Stimulated activated memory B cell treated with anti-CD40 and anti-IgM and Interleukin-4, amounts not matched to agents 10 μg/mL and 1 μg/mL and 100 μg/mL, for 72 hours (primary cell): ENCODE results near the gene FMO3.
A peak's percentile ranks its signal among the peaks of the same experiment; 100 is the strongest.

Source experiments
- ATAC-seq: fragments of 150-1000 bp; cut with Tn5 transposase; 2 replicates; pipeline ENCODE4 v1.10.0; 2021
- H3K27ac Mint-ChIP-seq: one replicate; pipeline ENCODE4 v1.8.0; 2022; ENCODE audit warnings: mild to moderate bottlenecking, mixed read lengths
- H3K27me3 Mint-ChIP-seq: one replicate; pipeline ENCODE4 v1.8.0; 2022; ENCODE audit warnings: mixed read lengths
- H3K36me3 Mint-ChIP-seq: one replicate; pipeline ENCODE4 v1.8.0; 2022; ENCODE audit warnings: mixed read lengths
- H3K4me1 Mint-ChIP-seq: one replicate; pipeline ENCODE4 v1.8.0; 2022; ENCODE audit warnings: mixed read lengths
- H3K4me3 Mint-ChIP-seq: one replicate; pipeline ENCODE4 v1.8.0; 2022; ENCODE audit warnings: mild to moderate bottlenecking, moderate library complexity, mixed read lengths
- H3K9me3 Mint-ChIP-seq: one replicate; pipeline ENCODE4 v1.8.0; 2022; ENCODE audit warnings: mixed read lengths

The FMO3 gene

GRCh38 chr1:171134204-171134923, 43.7 kb downstream of the FMO3 start:
- Mint-ChIP-seq H3K4me3 (no peak overlapping the region), H3K27ac (no peak overlapping the region), H3K27me3 (peaks cover 13% of the 10 kb centered on the region), H3K4me1 (no peaks in the 10 kb centered on the region), H3K36me3 (no peaks in the 10 kb centered on the region), H3K9me3 (no peaks in the 10 kb centered on the region)
- no peak for ATAC-seq

- Mint-ChIP-seq H3K9me3 (no peaks in the 10 kb centered on the region), H3K4me3 (no peak overlapping the region), H3K36me3 (no peaks in the 10 kb centered on the region), H3K27ac (no peak overlapping the region), H3K4me1 (no peaks in the 10 kb centered on the region), H3K27me3 (peaks cover 18% of the 10 kb centered on the region)
- ATAC-seq, result no peak
Observed at GRCh38 chr1:171137580-171137979, 46.9 kb downstream of the FMO3 start.

- no peaks in the 10 kb centered on the region for H3K4me1 Mint-ChIP-seq
- no peaks in the 10 kb centered on the region for H3K36me3 Mint-ChIP-seq
- peaks cover 20% of the 10 kb centered on the region for H3K27me3 Mint-ChIP-seq
- H3K27ac Mint-ChIP-seq, result no peak overlapping the region
- no peak for ATAC-seq
- no peak overlapping the region for H3K4me3 Mint-ChIP-seq
- H3K9me3 Mint-ChIP-seq, result no peaks in the 10 kb centered on the region
Observed at GRCh38 chr1:171138980-171139379, 48.3 kb downstream of the FMO3 start.

GRCh38 chr1:171139890-171140289, 49.2 kb downstream of the FMO3 start:
- H3K36me3 Mint-ChIP-seq, result no peaks in the 10 kb centered on the region
- ATAC-seq, result no peak
- no peaks in the 10 kb centered on the region for H3K9me3 Mint-ChIP-seq
- H3K27ac Mint-ChIP-seq, result no peak overlapping the region
- H3K4me1 Mint-ChIP-seq, result no peaks in the 10 kb centered on the region
- H3K4me3 Mint-ChIP-seq, result no peak overlapping the region
- H3K27me3 Mint-ChIP-seq, result peaks cover 29% of the 10 kb centered on the region

- H3K9me3 Mint-ChIP-seq, result no peaks in the 10 kb centered on the region
- ATAC-seq, result no peak
- H3K27me3 Mint-ChIP-seq, result peaks cover 34% of the 10 kb centered on the region
- H3K36me3 Mint-ChIP-seq, result no peaks in the 10 kb centered on the region
- H3K27ac Mint-ChIP-seq, result no peak overlapping the region
- no peaks in the 10 kb centered on the region for H3K4me1 Mint-ChIP-seq
- H3K4me3 Mint-ChIP-seq, result no peak overlapping the region
Observed at GRCh38 chr1:171140401-171140800, 49.7 kb downstream of the FMO3 start.

- Mint-ChIP-seq H3K4me1 (no peaks in the 10 kb centered on the region), H3K36me3 (no peaks in the 10 kb centered on the region), H3K27ac (no peak overlapping the region), H3K27me3 (peaks cover 34% of the 10 kb centered on the region), H3K9me3 (no peaks in the 10 kb centered on the region), H3K4me3 (no peak overlapping the region)
- no peak for ATAC-seq
Observed at GRCh38 chr1:171140956-171141687, 50.4 kb downstream of the FMO3 start.

GRCh38 chr1:171141688-171142415, 51.1 kb downstream of the FMO3 start:
- Mint-ChIP-seq H3K9me3 (no peaks in the 10 kb centered on the region), H3K4me1 (no peaks in the 10 kb centered on the region), H3K27me3 (peaks cover 28% of the 10 kb centered on the region), H3K36me3 (no peaks in the 10 kb centered on the region), H3K27ac (no peak overlapping the region), H3K4me3 (no peak overlapping the region)
- no peak for ATAC-seq

- Mint-ChIP-seq H3K27me3 (peaks cover 24% of the 10 kb centered on the region), H3K4me1 (no peaks in the 10 kb centered on the region), H3K4me3 (no peak overlapping the region), H3K27ac (no peak overlapping the region), H3K36me3 (no peaks in the 10 kb centered on the region), H3K9me3 (no peaks in the 10 kb centered on the region)
- no peak for ATAC-seq
Observed at GRCh38 chr1:171142416-171143385, 52.0 kb downstream of the FMO3 start.

- Mint-ChIP-seq H3K27me3 (peaks cover 9% of the 10 kb centered on the region), H3K4me3 (no peak overlapping the region), H3K4me1 (no peaks in the 10 kb centered on the region), H3K27ac (peak overlapping the region; percentile 35), H3K9me3 (no peaks in the 10 kb centered on the region), H3K36me3 (no peaks in the 10 kb centered on the region)
- no peak for ATAC-seq
Observed at GRCh38 chr1:171150156-171150555, 59.5 kb downstream of the FMO3 start.

- Mint-ChIP-seq H3K27ac (no peak overlapping the region), H3K27me3 (peaks cover 6% of the 10 kb centered on the region), H3K9me3 (no peaks in the 10 kb centered on the region), H3K36me3 (no peaks in the 10 kb centered on the region), H3K4me1 (no peaks in the 10 kb centered on the region), H3K4me3 (no peak overlapping the region)
- ATAC-seq, result no peak
Observed at GRCh38 chr1:171152549-171152948, 61.8 kb downstream of the FMO3 start.

- Mint-ChIP-seq H3K9me3 (no peaks in the 10 kb centered on the region), H3K36me3 (no peaks in the 10 kb centered on the region), H3K4me1 (no peaks in the 10 kb centered on the region)
Observed at GRCh38 chr1:171155484-171155883, 64.8 kb downstream of the FMO3 start.

GRCh38 chr1:171158096-171158495, 67.4 kb downstream of the FMO3 start:
- H3K4me1 Mint-ChIP-seq, result no peaks in the 10 kb centered on the region
- H3K4me3 Mint-ChIP-seq, result no peak overlapping the region
- no peaks in the 10 kb centered on the region for H3K27me3 Mint-ChIP-seq
- H3K27ac Mint-ChIP-seq, result no peak overlapping the region
- no peaks in the 10 kb centered on the region for H3K36me3 Mint-ChIP-seq
- ATAC-seq, result no peak
- no peaks in the 10 kb centered on the region for H3K9me3 Mint-ChIP-seq

More at GRCh38 chr1:171155484-171155883, 64.8 kb downstream of the FMO3 start:
- no peak for ATAC-seq
- Mint-ChIP-seq H3K27ac (no peak overlapping the region), H3K4me3 (no peak overlapping the region), H3K27me3 (peaks cover 3% of the 10 kb centered on the region)

- Mint-ChIP-seq H3K27ac (no peak overlapping the region), H3K36me3 (no peaks in the 10 kb centered on the region), H3K9me3 (no peaks in the 10 kb centered on the region), H3K27me3 (no peaks in the 10 kb centered on the region), H3K4me3 (no peak overlapping the region), H3K4me1 (no peaks in the 10 kb centered on the region)
- no peak for ATAC-seq
Observed at GRCh38 chr1:171158551-171158950, 67.8 kb downstream of the FMO3 start.

GRCh38 chr1:171159148-171159547, 68.4 kb downstream of the FMO3 start:
- Mint-ChIP-seq H3K4me1 (no peaks in the 10 kb centered on the region), H3K36me3 (no peaks in the 10 kb centered on the region)

GRCh38 chr1:171160211-171160610, 69.5 kb downstream of the FMO3 start:
- Mint-ChIP-seq H3K36me3 (no peaks in the 10 kb centered on the region), H3K9me3 (no peaks in the 10 kb centered on the region), H3K4me3 (no peak overlapping the region), H3K4me1 (no peaks in the 10 kb centered on the region), H3K27ac (no peak overlapping the region), H3K27me3 (no peaks in the 10 kb centered on the region)
- ATAC-seq, result no peak

More at GRCh38 chr1:171159148-171159547, 68.4 kb downstream of the FMO3 start:
- H3K27me3 Mint-ChIP-seq, result no peaks in the 10 kb centered on the region
- H3K27ac Mint-ChIP-seq, result no peak overlapping the region
- H3K4me3 Mint-ChIP-seq, result no peak overlapping the region
- ATAC-seq, result no peak
- no peaks in the 10 kb centered on the region for H3K9me3 Mint-ChIP-seq
